Raji (cell line): ENCODE results near the gene POU5F1.
A peak's percentile ranks its signal among the peaks of the same experiment; 100 is the strongest.

ENCODE experiments used
- POLR2A ChIP-seq: IDR thresholded peaks from 2 replicates; pipeline ENCODE4 v1.6.1; 2011; ENCODE audit warnings: low read depth, low read length, control low read depth; ENCODE audit not compliant: insufficient read depth

Gene POU5F1

GRCh38 chr6:31169123-31169857 is 1.2 kb downstream of the POU5F1 start:
- TF ChIP-seq POLR2A: no peak

GRCh38 chr6:31168606-31169005 is 1.9 kb downstream of the POU5F1 start:
- no peak for TF ChIP-seq POLR2A

DNA sequence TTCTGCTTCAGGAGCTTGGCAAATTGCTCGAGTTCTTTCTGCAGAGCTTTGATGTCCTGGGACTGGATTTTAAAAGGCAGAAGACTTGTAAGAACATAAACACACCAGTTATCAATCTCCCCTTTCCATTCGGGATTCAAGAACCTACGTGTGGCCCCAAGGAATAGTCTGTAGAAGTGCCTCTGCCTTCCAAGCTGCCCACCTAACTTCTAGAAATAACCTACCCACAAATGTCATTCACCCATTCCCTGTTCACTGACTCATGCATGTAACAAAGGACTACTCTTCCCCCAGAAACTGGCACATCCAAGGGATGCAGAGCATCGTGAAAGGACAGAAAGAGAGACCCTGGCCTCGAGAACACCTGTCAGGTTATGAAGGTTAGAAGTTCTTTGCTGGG is 4.5 kb downstream of the POU5F1 start:
- TF ChIP-seq POLR2A: no peak

DNA sequence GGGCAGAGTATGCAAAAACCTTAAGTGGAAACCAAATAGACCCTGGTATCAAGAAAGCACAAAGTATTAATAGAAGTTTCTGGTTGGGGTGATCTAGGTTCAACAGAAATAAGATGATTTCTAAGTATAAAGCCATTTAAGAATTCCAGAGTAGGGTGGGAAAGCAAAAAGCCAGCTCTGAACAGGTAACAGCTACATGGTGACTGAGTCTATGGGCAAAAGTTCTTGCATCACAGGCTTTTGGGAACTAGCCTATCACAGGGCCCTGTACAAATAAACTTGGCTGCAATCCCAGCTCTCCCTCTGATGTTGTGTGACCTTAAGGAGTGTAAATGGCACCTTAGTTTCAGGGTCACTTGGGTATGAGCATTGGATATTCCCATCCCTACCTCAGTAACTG is 6.6 kb downstream of the POU5F1 start:
- TF ChIP-seq POLR2A: no peak

DNA sequence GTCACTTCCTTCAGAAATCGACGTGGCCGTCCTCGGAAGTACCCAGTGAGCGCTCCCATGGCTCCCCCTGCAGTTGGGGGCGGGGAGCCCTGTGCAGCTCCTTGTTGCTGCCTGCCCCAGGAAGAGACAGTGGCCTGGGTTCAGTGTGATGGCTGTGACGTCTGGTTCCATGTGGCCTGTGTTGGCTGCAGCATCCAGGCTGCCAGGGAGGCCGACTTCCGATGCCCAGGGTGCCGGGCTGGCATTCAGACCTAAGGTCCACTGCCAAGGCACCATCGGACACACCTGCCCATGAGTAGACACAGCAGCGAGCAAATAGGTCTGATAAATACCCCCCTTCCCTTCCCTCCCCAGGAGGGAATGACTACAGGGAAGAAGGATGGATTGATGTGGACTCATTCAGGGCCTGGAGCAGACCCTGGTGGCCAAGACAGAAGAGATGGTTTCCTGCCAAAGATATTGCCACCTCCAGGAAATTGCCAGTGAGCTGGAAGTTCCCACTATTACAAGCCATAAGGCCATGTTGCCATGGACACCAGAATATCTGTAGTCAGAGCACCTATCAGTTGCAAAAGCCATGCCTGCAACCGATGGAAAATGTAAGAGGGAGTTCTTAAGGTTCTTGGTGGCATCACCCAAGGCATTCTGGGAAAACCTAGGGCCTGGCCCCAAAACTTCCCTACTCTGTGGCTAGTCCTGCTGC is 7.9 kb downstream of the POU5F1 start:
- TF ChIP-seq POLR2A: no peak

DNA sequence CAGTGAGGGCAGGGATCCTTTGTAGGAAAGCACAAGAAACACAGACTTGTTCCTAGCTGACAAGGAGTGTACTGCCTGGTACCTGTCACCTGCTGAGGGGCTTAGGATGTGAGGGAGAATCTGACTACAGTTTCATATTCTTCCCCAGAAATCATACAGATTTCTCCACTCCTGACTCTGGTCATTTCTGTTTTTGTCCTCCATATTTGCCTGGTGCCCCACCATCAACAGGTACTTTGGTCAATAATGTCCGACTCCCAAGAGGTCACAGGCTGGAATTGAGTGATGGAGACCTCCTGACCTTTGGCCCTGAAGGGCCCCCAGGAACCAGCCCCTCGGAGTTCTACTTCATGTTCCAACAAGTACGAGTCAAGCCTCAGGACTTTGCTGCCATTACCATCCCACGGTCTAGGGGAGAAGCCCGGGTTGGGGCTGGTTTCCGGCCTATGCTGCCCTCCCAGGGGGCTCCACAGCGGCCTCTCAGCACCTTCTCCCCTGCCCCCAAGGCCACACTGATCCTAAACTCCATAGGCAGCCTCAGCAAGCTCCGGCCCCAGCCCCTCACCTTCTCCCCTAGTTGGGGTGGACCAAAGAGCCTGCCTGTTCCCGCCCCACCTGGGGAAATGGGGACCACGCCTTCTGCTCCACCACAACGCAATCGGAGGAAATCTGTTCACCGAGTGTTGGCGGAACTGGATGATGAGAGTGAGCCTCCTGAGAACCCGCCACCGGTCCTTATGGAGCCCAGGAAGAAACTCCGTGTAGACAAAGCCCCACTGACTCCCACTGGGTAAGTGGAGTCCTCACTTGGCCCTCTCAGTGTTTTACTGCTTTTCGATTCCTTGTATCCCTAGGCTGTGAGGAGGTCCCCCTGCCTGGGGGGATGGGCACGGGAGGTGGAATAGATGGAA is 9.0 kb downstream of the POU5F1 start:
- TF ChIP-seq POLR2A: no peak

DNA sequence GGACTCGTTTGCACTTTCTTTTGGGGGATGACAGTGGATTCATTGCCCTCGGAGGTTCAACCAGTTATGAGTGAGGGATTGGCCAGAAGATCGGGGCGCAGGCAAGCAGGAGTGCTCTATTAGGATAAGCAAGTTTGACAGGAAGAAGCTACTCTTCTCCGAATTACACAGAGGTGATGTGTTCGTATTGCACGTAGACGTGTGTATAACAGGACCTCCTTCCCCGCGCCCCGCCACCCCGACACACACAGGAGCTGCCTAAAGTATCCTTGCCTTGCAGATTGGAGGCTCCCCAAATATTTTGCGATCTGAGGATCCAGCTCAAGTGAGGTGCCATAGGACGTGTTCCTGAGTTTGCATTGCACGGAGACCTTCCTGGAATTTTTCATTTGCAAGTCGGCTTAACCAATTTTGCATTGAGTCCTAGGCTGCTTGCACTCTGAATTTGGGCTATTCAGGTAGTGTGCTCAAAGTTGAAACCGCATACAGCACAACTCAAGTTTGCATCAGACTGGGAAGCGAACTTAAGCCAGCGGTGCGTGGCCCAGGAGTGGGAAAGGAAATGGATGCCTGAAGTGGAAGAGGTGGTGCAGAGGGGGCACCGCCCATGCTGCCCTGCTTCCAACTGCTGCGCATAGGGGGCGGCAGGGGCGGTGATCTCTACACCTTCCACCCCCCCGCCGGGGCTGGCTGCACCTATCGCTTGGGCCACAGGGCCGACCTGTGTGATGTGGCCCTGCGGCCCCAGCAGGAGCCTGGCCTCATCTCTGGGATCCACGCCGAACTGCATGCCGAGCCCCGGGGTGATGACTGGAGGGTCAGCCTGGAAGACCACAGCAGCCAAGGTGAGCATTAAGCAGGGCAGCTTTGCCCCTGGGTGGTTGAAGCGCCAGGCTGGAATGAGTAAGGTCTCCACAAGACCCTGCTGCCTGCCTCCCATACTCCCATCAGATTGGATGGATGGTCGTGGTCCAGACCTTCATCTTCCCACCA is 11.3 kb downstream of the POU5F1 start:
- no peak for TF ChIP-seq POLR2A

DNA sequence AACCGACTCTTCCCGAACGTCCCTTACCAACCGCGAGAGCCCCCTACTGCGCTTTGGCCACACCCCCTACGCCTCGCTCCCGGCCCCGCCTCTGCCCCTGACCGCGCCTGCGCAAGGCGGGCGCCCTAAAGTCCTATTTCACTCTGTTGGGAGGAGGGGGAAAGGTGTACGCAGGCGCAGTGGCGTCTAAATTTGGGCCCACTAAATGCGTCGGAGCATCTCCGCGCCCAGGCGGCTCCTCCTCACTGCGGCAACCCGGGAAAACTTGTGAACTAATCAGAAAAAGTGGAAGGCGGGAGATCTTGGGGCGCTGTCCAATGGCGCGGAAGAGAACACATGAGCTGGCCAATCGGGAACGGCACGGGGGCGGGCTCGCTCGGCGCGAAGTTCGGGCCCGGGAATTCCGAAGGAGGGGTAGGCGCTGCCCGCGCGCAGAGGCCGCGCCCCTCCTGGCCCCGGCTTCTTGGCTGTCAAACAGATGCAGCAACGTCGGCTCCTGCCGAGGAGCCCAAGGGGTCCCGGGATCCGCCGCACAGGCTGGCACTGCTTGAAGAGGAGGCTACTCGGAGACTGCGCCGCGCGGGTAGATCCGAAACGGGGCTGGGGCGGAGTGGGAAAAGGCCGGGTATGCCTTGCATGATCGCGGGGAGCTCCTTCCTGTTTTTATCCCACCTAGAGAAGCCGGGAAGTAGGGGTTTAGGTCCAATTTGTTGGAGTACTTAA is 12.2 kb downstream of the POU5F1 start, which contains the start of gene TCF19:
TSS of gene TCF19 (plus strand) at position 450 of the 723 bp plus-strand sequence. CDS start 881 bp downstream, outside the sequence.
- peak; percentile 47 for TF ChIP-seq POLR2A

DNA sequence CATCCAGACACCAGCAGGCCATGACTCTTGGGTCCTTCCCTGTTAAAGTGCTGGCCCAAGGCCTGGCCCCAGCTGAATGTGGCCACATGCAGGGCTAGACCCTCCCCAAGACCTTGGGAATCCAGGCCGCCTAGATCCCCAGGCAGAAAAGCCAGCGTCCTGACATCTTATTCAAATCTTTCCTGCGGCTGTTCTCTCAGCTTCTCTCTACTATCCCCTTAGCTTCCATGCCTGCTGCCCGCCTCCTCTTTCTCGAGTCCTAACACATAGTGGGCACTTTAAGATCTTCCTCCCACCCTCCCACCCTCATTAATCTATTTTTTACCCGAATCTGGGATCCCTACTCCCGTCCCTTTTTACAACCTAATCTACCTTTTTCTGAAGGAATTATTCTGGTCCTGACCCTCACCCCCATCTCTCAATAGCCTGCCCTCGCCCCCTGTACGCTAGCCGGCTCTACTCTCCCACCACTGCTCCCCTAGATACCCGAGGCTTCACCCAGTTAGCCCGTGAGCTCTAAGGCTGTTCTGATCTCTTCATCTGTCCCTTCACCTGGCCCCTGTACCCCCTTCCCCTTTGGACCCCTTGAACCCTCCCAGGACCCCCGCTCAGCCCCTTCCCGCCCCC is 12.9 kb downstream of the POU5F1 start, which contains the start of gene CCHCR1:
TSS of gene CCHCR1 (minus strand) at position 290 of the 627 bp plus-strand sequence. CDS start at position 88, 202 bp downstream.
- TF ChIP-seq POLR2A: no peak; the same call in 1 of the 2 replicates

- TF ChIP-seq POLR2A: no peak
These were observed 13.8 kb downstream of the POU5F1 start for GRCh38 chr6:31156641-31157040.

DNA sequence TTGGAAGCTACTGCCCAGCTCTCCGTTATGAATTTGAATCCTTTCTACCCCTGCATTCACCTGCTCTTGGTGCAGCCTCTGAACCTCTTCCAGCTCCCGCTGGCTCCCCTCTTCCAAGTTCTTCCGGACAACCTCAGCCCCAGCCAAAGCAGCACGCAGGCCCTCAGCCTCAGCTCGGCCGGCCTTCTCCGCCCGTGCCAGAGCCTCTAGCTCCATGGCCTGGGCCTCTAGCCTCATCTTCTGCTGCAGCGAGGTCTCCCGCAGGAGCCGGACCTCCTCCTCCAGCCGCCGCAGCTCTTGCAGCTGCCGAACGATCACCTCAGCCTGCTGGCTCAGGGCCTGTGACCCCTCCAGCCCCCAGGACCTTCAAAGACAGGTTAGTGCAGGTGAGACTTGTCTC is 16.0 kb downstream of the POU5F1 start:
- no peak for TF ChIP-seq POLR2A

GRCh38 chr6:31152781-31153180 is 17.7 kb downstream of the POU5F1 start:
- TF ChIP-seq POLR2A: no peak

- TF ChIP-seq POLR2A: no peak
These were observed 20.5 kb downstream of the POU5F1 start for GRCh38 chr6:31149827-31150447.

DNA sequence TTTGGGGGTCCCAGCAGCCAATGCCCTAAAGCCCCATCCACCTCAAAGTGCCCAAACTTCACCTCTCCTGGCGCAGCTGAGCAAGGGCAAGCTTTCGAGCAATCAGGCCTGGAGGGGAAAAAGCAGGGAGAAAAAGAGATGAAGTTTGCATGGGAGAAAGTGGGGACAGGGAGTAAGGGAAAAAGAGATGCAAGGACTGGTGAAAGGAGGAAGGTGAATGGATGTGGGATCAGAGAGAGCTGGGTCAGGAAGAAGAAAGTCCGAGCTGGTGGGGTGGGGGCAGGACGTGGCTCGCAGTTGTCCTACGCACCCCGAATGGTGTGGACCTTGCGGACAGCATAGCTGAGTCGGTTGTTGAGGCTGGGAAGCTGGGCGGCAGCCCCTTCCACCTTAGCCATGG is 25.1 kb downstream of the POU5F1 start:
- no peak for TF ChIP-seq POLR2A
